HG03045 (cell line): ENCODE results near the gene USP13.

Experiments used
- ATAC-seq: cut with Tn5 transposase; IDR thresholded peaks from one replicate; pipeline ENCODE4 v1.9.1; 2021; ENCODE audit warnings: mild to moderate bottlenecking, moderate library complexity; ENCODE audit not compliant: unreplicated experiment

USP13 gene

DNA sequence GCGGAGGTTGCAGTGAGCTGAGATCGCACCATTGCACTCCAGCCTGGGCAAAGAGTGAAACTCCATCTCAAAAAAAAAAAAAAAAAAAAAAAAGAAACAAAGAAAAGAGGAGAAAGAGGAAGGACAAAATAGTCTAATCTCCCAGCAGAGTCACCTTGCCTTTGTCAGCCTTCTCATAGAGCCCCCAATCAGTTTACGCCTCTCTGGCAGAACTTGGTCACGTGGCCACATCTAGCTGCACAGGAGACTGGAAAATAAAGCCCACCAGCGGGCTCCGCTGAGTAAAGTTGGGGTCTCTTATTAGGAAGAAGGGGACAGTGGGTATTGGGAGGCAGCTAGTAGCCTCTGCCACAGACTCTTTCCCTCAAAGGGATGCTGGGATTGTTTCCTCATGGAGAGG, 41.9 kb downstream of the USP13 start:
- ATAC-seq: no peak

DNA sequence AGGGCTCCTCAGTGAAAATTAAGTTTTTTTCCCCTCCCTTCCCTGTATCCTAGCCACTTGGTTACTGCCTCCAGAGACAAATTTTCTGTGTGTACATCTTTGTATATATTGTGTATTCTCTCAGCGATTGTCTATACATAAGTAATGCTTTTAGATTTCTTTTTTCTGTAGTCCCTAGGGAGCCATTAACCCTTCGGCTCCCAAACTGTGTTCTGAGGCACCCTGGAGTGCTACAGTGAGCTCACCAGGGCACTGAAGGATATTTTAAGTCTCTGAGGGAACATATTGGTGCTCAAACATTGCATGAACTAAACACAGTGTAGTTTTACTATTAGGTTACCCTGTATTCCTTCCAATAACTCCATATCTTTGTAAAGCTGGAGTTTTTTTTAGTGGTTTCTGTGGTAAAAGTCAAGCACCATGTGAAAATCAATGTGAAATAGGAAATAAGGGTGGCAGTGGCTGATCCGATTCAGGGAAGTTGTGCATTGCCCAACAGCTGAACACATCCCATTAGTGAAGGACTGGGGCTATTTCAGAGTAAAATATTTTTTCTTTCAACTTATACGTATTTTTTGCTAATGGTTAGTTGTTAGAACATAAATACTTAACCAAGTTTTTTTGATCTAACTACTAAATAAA, 43.0 kb downstream of the USP13 start:
- ATAC-seq: no peak

DNA sequence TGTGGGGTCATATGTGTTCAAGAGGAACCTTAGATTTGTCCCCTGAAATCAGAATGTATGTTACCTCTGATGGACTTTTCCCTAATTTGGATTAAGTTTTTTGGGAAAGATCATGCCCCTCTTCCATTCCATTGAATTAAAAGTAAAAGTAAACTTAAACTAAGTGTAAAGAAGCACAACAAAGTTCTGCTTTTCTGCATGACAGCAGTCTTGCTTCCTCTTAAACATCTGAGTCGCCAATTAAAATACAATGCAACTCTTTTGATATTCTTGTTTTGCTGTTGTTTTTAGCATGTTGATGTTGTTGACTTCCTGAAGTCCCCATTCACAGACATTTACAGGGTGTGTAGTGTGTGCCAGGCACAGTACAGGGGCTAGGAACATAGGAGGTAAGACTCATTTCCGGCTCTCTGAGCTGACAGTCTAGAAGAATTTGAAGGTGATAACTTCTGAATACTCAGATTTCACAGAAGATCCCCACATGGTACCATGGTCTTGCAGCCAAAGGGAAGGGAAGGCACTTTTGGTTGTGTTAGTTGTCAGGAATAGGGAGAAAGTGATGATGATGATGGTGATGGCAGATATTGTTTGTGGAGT, 45.0 kb downstream of the USP13 start:
- ATAC-seq: no peak

- no peak for ATAC-seq
These were observed 47.9 kb downstream of the USP13 start for GRCh38 chr3:179700716-179701115.

DNA sequence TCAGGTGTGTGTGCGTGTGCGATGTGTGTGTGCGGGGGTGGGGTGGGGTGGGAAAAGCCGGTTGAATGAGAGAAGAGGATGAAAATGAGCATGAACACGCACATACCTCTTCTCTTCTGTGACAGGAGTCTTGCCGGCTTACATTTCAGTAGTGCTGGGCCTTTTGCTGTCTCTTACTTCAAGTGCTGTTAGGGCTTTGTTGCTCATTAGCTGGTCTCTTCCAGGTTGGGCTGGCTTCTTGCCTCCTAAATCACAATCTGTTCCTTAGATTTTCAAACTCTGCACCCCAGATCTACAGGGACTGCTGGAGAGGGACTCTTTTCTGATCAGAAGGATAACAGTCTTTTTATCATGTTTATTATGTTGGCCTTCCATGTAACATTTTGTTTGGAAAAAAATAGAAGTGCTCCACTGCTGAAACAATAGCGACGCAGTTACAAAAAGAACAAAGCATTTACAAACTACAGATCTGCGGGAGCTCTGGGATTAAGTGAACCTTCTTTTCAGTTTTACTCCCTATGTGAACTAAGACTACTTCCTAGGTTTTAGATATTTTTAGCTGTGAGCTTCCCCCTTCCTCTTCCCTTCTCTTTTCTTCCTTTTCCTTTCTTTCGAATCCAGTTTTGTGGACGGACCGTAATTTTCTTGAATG, 48.5 kb downstream of the USP13 start:
- no peak for ATAC-seq

DNA sequence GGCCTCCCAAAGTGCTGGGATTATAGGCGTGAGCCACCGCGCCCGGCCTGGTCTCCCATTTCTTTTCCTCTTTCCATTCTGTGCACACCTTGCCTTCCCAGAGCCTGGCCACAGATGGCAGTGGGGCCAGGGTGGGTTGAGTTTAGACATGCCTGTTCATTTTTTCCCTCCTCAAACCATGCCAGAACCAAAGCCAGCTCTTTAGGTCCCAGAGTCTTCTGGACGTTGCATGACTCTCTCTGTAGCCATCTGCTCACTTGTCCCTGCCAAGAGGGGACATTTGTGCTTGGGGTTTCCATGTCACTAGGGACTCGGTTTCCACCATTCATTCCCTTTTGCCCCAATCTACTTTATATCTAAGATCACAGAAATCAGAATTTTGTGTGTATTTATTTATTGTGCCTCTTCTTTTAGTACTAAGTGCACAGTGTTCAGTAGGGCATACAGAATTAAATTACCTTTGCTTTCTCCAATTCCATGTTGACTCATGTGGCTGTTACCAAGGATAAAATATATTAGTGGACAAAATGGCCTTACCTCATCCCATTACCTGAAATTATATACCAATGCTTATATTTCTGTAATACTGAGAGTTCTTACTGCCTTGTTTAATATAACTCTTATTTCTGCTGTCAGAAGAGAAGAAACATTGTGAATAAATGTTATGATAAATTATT, 49.6 kb downstream of the USP13 start:
- no peak for ATAC-seq

DNA sequence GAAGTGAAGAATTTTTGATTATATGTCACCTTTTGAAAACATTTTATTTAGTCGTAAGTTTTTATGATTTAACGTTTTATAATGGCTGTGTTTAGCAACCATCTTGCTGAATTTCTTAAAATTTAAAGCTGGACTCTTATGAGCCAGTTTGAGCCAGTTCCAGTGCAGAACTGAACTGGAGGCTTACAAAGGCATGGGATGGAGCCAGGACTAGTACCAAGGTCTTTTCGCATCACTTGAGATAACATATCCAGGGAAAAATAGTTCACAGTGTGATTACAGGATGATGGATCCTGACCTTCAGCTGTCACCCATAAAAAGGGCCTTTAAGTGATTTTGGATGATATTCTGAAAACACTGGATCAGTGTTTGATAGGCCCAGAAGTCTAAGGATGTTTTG, 51.0 kb downstream of the USP13 start:
- ATAC-seq: no peak

DNA sequence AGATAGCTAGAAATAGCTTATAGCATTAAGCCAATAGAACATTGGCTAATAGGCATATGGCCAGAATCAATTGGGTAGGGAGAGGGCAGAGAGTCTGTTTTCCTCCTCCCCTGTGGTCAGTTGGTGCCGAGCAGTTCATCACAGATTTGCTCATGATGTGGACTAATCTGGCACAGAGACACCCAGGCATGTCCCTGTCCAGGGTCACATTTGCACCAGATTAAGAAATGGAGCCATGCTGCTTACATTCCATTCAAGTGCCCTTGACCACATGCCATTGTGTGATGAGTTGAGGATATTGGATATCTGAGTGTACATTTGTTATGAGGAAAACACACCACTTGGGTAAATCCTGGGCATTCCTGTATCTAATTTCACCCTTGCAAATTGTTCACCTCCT, 53.4 kb downstream of the USP13 start:
- ATAC-seq: no peak

DNA sequence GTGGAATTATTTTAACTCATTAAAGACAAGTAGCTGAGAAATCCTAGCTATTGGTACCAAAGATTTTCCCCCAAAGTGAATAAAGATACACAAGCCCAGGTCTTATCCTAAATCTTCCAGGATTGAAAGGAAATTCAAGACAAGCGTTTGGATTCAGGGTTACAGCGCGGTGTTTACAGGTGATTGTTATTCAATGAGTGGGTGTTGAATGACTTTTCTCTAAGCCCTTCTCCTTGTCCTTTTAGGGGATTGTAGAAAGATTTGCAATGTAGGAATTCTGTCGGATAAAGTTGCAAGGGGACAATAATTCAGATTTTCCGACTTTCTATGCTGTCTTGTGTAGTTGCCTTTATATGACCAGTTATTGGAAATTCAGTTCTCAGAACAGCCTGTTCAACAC, 57.2 kb downstream of the USP13 start:
- no peak for ATAC-seq

DNA sequence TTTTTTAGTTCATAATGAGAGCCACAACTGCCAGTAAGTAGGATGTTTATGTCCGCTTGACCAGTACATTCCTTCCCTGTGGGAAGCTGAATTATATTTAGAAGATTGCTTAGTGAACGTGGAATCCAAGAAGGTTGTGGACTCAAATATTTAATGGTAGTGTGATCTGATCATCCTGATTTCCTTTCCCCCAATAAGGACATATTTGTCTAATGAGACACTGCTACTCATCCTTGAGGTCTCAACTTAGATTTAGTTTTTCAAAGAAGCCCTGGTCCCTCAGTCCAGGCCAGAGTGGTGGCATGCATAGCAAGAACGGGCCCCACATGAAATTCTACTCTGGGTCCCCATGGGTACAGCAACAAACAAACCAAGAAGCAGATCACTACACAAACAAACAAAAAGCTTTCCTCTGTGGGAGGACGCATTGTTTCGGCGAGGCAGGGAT, 60.8 kb downstream of the USP13 start:
- ATAC-seq: no peak

GRCh38 chr3:179715582-179715981, 62.7 kb downstream of the USP13 start:
- no peak for ATAC-seq

DNA sequence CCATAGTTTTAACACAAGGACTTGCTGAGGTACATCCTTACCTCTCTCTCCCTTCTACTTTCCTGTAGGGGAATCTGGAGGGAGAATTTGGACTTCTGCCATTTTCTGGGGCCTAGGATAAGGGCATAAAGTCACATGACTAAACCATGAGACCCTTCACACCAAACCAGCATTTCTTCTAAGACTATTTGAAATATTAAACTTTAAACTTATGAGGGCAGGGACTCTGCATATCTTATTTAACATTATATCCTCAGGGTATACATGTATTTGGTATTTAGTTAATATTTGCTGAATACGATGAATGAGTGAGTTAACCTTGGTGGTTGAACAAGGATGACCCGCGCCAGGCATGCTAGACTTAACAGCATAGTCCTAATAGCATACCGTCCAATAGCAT, 63.4 kb downstream of the USP13 start:
- no peak for ATAC-seq

DNA sequence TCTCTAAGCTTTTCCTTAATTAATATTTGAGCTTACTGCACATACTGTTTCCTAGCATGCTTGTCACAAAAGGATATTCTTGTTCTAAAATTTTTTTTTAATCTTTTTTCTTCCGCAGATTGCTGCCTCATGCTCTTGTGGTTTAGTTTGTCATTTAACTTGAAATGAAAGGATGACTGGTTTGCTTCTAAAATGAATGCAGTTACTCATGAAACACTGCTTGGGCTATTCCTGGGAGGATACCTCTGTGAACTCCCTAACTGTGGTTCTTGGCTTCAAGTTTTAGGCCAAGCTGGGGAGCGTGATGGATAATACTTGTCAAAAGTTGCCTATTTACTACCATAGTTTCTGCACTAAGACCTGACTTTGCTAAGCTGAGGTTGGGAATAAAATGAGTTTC, 64.0 kb downstream of the USP13 start:
- no peak for ATAC-seq

DNA sequence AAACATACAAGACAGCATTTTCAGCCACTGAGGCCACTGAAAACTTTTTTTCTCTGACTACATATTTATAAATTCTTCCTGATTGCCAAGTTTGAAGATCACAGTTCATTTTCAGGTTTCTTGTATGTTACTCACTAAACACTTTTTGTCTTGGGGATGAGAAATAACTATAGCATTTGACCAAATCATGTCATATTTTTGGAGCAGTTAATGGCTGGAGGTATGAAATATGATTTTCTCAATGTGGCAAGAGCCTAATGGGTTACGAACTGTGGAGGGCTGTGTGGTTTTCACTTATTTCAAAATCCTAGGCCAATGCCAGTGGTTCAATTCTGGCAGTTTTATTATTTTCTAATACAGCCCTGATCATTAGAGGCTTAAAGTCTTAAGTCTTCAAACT, 64.4 kb downstream of the USP13 start:
- ATAC-seq: no peak

DNA sequence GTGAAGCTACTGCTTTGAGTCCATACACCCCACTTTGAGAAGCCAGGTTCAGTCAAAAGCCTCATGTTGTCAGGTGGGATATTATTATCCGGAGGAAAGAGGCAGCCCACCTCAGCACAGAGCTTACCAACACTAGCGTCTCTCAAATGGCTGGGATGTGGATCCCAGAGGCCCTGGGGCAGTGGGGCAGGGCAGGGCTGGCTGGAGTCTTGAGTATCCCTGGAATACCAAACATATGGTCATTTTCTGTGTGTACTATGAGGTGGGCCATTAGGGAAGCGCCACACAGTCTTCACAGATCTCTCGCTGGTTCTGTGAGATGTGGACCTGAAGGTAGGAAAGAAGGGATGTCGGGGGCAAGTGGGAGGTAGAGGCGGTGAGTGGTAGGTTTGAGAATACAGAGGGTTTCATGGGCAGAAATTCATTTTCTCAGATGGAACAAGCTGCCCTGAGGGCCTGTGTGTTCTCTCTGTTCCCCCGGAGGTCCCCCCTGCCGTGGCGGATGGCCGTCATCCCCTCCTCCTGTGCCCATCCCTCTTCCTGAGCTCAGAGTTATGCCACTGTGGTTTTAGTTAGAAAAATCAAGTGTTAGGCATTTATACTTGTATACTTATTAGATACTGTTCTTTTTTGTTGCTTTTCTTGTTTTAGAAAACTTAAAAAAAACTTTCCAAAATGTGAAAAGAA, 66.4 kb downstream of the USP13 start:
- no peak for ATAC-seq

DNA sequence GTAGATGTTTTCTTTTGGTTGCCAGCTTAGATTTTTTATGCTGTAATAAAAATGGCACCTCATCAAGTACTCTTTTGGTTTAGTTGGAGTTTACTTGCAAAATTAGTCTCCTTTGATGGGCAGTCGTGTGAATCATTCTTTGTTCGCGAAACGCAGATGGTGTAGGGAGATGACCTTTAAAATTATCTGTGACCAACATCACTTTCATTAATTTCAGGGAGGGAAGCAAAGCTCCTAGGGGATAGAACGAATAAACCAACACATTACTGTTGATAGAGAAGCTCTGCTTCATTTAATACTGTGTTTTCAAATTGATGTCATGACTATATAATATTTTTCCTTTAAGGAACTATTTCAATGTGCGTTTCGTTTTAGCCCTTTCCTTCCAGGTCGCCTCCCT, 67.4 kb downstream of the USP13 start:
- ATAC-seq: no peak

- ATAC-seq: no peak
These were observed 70.8 kb downstream of the USP13 start for GRCh38 chr3:179723617-179724016.

GRCh38 chr3:179726075-179726699, 73.3 kb downstream of the USP13 start:
- no peak for ATAC-seq

DNA sequence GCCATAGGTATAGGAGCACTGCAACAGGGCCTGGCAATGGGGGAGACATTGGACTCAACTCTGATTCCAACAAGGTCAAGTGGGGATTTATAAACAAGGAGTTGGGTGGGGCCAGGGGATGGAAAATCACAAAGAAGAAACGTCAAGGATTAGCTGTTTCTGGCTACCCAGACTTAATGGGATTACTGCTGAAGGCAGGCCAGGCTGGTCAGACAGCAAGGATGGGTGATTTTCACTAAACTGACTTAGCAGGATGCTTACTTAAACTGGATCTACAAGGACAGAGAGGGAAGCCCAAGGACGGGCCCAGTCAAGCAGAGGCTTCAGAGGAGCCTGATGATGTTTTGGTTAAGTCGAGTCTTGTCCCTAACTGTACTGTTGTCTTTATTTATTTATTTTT, 76.2 kb downstream of the USP13 start:
- no peak for ATAC-seq

DNA sequence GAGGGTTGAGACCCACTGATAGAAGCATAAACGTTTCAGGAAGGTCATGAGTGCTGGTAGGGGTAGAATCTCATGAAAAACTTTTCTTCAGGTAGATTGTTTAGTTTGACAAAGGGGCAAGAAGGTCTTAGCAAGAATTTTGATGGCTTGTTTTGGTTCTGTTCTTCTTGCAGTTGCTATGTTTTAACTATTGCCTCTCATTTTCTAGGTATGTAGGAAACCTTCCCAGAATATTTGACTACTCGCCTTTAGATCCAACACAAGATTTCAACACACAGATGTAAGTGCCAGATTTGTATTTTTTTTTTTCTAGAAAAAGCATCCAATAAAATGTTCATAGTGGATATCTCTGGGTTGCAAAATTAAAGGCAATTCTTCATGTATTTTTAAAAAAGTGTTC, 77.1 kb downstream of the USP13 start:
- ATAC-seq: no peak

GRCh38 chr3:179730506-179730905, 77.7 kb downstream of the USP13 start:
- no peak for ATAC-seq
